RPMI7951 (cell line): ENCODE results near the gene ASTN2. TPM values are rescaled to one million over a fixed set of nuclear protein-coding genes. Genes with fewer than 3 reads are reported as not detected.

Experiments
- DNase-seq: peaks from one replicate; pipeline ENCODE4 v3.0.0-alpha.2; 2012; ENCODE audit warnings: low read depth
- total RNA-seq: library from RNA; depleted of rRNA; stranded (reverse); fragments of >200 nt; shearing (Covaris generic); gene quantifications from 2 replicates; pipeline ENCODE4 v1.2.3, GENCODE V29; 2014

The ASTN2 gene
- total RNA-seq, 1 experiment from 2014 or later = 5.2 TPM

DNA sequence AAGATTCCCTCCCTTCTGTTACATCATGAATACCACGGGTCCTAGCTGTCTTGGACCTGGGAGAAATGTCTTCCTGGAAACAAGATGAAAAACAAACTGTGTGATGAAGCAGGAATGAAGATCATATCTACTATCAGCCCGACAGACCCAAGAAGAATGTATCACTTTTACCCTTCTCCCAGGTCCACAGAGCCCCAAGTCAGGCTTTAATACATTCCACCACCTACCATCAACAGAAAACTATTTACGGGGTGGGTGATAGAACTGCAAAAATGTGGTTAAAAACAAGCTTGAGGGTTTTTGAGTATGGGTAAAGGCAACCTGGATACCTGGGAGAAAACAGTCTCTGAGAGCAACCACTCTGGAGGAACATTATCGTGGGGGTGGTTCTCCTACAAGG lies 400.8 kb downstream of the ASTN2 start:
- DNase-seq = no peak

DNA sequence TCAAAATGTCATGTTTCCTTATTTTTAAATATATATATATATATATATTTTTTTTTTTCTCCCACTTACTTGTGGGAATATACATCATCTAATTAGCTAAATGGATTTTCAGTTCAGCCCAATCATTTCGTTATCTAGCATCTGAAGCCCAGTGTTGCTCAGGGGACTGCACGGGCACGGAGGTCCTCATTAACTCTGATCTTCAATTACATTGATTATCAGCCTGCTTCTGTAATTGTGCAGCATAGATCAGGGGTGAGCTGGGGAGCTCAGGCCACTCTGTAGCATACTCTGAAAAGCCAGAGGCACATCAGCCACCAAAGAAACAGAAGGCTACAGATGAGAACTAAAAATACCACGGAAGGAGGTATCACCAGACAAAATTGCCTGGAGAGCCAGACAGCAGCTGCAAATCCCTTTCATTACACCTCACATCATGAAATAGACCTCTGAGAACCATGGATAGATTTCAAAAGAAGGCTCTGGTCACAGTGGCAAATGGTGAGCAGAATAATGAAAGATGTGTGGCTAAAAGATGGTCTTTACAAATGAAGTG lies 401.3 kb downstream of the ASTN2 start:
- no peak for DNase-seq

DNA sequence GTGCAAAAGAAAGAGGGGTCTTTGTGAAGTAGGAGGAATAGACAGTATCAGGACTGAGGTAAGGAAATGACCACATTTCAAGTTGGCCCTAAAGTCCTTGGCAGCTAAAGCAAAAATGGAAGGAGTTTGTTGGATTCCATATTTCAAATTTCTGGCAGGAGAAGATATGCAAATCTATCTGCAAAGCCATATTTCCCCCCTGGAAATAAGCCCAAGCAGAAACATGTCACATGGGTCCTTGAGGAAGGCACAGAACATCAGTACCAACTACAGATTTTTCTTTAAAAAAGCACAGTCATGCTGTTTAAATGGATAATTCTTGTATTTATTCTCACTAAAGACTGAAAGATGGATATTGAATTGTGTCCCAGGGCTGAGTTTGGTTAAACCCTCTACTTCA lies 404.8 kb downstream of the ASTN2 start:
- no peak for DNase-seq

DNA sequence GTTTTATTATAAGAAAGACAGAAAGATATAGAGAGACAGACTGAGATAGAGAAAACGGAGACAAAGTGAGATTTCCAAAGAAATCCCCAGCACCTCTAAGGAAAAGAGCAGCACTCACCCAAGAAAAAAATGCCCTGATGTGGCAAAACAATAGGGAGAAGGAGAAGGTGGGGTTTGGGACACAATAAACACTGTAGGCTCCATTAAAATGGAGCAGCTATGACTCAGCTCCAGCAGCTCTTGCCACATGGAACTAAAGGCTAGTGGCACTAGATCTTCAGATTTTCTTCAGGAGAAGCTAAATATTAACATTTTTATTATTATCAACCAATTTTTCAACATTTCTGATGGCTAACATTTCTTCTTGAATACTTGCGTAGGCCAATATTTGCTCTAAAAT lies 406.0 kb downstream of the ASTN2 start:
- DNase-seq = no peak

DNA sequence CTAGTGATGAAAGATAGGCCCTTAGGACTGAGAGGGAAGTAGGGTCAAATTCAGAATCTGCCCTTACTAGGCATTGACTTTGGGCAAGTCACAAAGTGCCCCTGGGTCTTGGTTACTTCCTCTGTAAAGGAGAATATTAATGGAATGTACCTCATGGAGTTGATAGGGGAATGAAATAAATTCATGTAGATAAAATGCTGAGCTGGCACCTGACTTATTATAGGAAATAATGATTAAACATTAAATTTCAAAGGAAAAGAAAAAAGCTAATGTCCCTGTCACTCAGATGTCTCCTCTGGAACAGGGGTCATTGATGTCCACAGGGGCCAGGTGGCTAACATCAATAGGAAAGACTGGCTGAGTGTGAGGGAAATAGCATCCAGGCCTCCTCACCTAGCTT lies 406.4 kb downstream of the ASTN2 start:
- no peak for DNase-seq

DNA sequence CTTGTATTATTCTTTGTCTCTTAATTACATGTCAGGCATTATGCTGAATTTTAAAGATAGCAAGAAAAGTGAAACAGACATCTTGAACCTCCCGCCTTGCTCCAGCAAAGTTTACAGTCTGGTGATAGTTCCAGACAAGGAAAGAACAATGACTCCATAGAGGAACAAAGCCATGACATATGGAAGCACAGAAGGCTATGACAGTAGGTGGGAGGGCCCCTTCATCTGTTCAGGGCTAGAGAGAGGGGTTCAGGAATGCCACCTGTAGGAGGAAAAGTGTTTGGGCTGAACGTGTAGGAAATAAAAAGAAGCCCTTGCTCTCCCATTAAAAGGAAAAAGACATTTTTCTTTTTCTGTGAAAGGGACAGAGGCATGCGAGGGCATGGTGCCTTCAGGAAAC lies 412.2 kb downstream of the ASTN2 start:
- DNase-seq = no peak

DNA sequence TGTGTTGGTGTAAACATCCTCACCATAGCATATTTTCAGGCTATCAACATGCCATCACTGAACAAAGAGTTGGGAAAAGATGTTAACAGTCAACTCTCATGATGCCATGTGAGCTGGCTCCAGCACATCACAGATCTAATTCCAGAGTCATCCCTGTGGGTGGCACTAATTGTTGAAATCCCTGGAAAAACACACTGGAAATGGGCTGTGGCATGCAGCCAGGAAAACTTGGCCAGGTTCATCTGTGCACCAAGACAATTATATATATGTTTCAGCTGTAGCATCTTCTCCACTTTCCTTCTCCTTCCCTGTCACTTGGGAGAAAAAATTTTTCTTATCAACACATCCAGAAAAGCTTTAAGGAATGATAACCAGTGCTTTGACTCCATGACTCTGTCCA lies 414.0 kb downstream of the ASTN2 start:
- DNase-seq = no peak

DNA sequence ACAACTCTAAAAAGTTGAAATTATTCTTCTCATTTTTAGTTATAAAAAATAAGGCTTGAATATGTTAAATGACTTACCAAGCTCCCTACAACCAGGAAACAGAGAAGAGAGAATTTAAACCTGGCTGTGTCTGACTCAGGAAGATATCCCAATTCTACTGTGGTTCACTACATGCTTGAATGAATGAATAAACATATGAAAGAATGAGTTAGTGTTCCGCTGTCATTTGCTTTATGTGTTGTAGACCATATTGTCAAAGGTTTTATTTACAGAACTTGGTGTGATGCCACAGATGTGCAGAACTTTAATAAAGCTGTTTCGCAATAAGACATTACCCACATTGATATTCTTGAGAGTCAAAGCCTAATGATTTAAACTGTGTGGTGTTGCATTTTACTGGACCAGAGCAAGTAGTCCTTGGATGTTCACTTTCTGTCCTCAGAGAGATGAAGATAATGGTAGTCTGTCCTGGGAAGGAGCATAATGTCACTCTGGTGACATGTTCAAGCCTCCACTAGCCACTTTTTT lies 414.6 kb downstream of the ASTN2 start:
- no peak for DNase-seq

DNA sequence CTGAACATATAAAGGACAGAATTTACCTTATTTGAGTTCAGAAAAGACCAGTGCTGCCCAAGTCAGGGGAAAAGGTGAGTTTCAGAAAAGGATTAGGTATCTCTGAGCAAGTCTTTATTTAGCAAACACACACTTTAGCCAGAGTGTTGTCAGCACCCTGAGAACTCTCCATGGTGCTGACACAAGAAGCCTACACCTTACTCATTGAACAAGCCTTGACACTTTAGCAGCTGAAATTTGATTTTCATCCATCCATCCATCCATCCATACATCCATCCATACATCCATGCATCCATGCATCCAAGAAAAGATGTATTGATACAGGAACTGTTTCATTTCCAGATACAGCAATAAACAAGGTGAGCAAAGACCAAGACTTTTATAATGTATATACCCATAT lies 416.6 kb downstream of the ASTN2 start:
- peak; percentile 1 for DNase-seq

DNA sequence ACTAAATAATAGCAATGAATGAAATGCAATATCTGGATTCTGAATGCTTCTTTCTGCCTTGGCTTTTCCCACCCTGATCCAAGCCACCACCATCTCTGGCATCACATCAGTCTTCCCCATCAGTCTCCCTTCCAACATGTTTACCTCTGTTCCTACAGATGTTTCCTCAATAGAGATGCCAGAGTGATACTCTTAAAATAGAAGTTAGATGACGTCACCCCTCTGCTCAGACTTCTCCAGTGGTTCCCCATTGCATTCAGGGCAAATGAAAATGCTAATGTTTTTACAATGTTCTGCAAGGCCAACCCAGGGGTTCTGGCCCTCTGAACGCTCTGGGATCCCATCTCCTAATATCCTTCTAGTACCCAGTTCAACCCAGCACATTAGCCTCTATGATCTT lies 422.0 kb downstream of the ASTN2 start:
- DNase-seq = no peak

DNA sequence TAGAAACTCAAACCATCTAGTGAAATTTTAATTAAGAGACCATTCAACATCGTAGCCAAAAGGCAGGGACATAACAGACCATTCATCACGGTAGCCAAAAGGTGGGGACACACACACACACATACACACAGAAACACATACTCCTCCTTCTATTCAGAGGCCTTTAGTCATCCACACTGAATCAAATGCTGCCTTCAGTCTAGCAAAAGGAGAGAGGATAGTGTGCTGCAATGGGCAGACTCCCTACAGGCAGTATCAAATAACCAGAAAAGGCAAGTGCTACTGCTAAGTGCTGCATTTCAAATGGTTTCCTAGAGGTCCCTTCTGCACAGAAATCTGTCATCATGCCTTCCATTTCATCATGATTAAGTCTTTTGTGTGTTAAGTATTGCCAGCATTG lies 423.8 kb downstream of the ASTN2 start:
- no peak for DNase-seq

DNA sequence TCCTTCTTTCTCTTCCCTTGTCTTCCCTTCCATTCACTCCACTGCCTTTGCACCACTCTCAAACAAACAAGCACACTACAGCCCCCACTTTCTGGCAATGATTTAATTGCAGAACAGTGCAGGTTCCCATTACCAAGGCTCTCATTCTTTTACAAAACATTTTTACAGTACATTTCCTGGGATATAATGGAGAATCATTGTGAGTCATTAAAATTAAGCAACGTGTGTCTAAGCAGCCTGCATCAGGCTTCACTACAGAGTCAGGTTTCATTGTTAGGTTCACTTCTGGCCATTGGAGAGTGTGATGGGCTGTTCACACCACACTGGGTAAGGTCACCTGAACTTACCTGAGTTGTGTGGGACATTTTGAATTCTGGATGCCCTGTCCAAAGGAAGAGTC lies 424.3 kb downstream of the ASTN2 start:
- no peak for DNase-seq

DNA sequence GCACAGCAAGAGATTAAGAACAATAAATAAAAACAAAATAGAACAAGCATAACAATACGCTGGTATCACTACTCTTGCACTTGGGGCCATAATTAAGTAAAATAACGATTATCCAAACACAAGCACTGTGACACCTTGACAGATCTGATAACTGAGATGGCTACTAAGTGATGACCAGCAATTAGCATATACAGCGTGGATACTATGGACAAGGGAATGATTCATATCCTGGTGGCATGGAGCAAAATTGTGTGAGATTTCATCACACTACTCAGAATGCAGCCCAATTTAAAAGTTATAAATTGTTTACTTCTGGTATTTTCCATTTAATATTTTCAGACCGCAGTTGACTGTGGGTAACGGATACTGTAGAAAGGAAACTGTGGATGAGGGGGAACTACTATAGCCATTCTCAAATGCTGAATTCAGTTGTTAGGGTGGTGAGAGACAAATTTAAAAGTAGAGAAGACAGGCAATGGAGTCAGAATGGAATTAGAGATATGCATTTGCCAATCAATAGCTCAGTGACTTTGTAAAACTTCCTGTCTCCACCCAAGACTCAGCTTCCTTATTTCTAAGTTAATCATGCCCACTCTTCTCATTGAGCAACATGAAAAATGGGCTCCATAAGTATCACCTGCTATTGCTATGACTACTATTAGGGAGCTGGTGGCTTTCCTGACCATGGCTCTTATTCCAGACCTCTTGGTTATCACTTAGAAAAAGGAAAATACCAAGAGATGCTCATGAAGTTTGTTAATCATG lies 427.0 kb downstream of the ASTN2 start:
- DNase-seq = no peak

DNA sequence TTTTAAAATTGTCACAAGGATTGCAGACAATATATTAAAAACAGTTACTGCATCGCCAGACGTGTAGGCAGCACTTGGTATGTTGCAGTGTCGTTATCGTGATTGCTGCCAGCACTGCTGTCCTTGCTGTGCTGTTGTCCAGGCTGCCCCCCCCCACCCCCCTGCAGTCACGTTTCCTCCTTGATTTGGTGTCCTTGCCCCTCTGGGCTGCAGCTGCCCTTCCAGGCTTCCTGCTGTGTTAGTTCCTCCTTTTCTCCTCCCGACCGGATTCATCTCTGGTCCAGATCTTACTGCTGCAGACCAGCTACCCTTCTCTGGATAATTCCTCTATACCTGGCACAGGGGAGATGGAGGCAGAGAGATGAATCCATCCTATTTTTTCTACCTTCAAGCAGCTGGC lies 428.8 kb downstream of the ASTN2 start:
- no peak for DNase-seq

DNA sequence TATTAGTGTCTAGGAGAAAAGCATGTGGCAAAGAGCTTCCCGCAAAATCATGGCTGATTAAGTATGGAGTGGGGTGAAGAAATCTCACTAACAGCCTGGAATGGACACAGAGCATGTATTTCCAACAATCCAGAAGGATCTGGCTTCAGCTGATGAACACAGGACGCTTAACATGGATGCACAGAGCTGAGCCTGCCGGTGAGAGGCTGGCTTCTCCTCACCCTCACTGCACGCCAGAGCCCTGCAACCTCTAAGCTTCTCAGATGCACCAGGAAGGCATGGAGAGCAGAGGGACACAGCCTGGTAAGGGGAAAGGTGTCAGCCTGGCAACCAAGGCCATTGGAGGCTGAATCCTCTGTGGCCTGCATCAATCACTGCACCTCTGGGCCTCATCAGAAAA lies 429.3 kb downstream of the ASTN2 start:
- no peak for DNase-seq

DNA sequence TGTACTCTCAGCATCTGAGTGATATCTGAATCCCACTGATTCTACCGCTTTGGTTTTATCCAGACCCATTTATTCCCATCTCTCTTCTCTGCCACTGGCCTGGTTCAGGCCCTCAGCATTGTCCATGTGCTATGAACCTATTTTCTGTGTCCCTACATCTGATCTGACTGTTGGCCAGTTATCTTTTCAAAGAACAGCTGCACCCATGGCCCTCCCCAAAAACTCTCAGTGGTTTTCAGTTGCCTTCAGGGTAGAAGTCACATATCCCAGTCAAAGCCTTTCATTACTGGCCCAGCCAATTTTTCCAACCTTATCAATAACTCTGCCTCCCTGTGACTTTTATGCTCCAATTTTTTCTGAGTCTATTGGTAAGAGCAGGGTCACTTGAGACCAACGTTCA lies 430.7 kb downstream of the ASTN2 start:
- DNase-seq = no peak

DNA sequence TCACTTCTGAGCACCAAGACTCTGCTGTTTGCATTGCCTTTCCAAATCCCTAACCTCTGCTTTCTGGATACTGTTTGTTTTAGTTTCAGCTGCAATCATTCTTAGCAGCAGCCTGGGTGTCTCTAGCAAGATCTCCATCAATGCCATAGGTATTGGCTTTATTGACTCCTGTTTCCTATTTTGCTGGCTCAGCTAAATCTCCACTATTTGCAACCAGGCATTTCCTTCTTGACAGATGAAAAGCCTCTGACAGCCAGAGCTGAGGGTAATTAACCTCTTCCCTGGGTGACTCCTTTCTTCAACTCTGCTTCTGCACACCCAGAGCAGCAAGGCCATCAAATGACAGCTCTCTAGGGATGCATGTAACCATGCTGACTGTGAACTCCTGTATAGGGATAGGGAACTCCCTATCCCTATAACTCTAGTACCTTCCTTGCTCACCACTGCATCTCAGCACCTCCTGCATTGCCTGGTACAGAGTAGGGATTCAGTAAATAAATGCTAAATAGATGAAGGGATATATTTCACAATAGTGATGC lies 434.2 kb downstream of the ASTN2 start:
- no peak for DNase-seq

DNA sequence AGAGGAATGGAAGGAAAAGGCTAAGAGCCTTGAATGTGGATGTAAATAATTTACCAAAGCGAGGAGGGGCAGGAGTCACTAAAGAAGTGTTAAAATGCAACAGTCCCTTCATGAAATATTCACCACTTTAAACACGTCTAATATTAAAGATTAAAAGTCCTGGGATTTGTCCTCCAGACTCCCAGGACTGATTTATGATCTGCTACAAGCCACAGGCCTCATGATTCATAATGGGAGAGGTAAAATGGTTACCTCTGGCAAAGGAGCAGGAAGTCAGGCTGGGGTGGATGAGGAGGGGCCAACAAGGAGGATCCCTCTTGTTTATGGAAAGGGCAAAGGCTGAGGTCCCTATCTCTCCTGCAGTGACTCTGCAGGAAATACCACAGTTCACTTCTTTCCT lies 435.4 kb downstream of the ASTN2 start:
- peak; percentile 1 for DNase-seq

DNA sequence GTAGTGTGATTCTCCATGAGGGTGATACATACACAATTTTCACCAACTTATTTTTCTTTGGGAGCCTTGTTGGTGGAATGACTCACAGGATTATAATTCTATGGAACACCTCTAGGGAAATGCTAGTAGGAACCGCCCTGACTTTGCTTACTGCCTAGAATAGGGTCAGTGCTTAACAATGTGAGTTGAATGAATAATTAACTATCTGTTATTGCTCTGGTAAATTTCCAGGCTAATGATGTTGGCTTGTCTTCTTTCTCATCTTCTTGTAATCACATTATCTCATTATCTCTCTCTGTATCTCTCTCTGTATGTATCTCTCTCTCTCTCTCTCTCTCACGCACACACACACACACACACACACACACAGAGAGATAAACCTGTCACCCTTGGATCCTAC lies 436.7 kb downstream of the ASTN2 start:
- DNase-seq = peak; percentile 1

DNA sequence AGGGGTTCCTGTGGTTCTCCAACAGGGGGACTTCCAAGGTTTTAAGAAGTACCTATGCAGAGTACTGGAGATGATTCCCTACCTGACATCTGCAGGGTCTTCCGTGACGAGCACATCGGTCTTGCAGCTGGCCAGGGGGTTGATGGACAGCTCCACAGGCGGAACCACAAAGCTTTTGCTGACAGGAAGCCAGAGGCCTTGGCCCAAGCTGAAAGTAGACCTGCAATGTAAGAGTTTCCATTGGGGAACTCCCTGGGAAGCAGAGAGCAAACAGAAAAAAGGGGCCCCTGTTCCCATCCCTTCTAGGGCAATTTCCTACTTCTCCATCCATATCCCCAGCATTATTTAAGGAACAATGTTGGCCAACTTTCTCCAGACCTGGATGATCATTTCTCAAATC lies 439.7 kb downstream of the ASTN2 start:
- DNase-seq = no peak

DNA sequence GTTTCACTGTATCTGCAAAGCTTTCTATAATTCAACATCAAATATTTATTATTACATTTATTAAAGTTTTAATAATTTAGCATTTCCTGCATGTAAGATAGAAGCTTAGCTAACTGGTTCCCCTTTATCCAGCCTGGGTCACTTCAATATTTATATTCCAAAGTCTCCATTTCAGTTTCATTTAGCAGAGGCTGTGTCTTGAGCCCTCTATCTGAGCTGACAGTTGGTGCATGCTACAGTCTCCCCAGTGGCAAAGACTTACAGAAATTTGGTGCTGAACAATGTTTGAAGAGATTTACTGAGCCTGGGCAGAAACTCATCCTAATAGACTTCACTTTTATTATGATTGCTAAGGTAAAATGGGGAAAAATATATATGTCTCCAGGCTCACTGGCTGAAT lies 448.7 kb downstream of the ASTN2 start:
- DNase-seq = no peak

DNA sequence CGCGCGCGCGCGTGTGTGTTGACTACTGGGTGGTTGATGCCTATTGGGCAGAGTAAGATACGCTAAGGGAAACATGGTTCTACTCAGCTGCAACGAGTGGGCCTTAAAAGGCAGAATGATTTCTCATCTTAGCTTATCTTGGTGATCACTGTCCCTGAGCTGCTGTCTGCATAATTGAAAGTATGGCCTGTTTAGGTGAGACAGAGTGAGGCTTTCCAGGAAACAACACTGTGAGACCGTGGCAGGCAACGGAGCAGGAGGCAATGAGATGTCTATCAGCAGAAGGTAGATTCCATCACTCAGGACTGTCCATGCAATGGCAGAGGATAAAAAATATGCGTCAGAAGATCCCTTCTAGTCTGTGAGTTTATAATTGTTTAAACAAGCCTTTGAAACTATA lies 450.6 kb downstream of the ASTN2 start:
- DNase-seq = no peak

DNA sequence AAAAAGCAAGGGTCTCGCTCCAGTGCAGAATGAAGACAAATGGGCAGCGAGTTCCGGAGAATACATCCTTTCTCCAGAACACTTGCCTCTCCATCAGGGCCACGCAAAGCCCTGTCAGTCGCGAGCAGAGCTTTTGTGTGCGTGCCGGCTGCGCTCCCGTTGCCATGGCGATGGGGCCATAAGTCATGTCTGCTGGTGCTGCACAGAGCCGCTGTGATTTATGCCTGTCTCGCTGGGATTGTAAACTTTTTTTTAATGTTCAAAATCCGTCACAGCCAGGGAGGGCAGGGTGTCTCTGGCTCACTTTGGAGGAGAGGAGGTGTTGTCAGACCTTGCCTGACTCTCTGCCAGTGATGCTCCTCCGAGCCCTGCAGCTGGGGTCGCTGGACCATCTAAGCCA lies 455.0 kb downstream of the ASTN2 start:
- DNase-seq = peak; percentile 59
